ENCODE data around the gene ROR2. TPM values are rescaled to one million over a fixed set of nuclear protein-coding genes. Genes with fewer than 3 reads are reported as not detected.

ROR2 gene
- total RNA-seq, 2 donors from 2014 or later: 0.11 TPM; not detected in 1

- H3K27ac Mint-ChIP-seq: no peak overlapping the region
These were observed 183.5 kb downstream of the ROR2 start for GRCh38 chr9:91766315-91767069.

DNA sequence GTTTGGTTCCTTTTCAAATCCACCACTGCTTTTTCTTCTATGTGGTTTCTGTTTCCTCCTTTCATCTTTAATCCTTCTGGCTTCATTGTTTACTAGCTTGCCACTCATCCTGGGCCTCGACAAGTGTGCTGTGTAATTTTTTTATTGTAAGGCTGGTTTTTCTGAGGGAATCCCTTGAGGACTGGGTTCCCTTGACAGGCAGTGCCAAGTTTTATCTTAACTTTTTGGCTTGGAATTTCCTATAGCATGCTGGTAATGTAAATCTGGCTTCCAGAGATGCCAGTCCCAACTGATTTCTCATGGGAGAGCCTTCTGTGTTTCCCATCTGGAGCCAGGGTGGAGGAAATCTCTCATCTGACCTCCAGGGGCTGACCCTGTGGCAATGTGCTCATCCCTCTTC is 184.7 kb downstream of the ROR2 start:
- H3K4me3 Mint-ChIP-seq: no peak overlapping the region
- no peak overlapping the region for H3K27ac Mint-ChIP-seq
- H3K9me3 Mint-ChIP-seq: no peaks in the 10 kb centered on the region
- DNase-seq (ENCODE audit: low spot score) (no peak), ATAC-seq (no peak)
- peaks cover 32 to 43% of the 10 kb centered on the region in 2 donors for H3K27me3 Mint-ChIP-seq
- H3K36me3 Mint-ChIP-seq: peaks cover 4% of the 10 kb centered on the region
- H3K4me1 Mint-ChIP-seq (ENCODE audit: low read depth in 2 of 2): no peaks in the 10 kb centered on the region

More at GRCh38 chr9:91766315-91767069, 183.5 kb downstream of the ROR2 start:
- H3K9me3 Mint-ChIP-seq: no peaks in the 10 kb centered on the region
- H3K27me3 Mint-ChIP-seq: peaks cover 32 to 43% of the 10 kb centered on the region in 2 donors
- H3K36me3 Mint-ChIP-seq: peaks cover 4% of the 10 kb centered on the region
- H3K4me1 Mint-ChIP-seq (ENCODE audit: low read depth in 2 of 2): no peaks in the 10 kb centered on the region
- ATAC-seq: no peak
- no peak overlapping the region for H3K4me3 Mint-ChIP-seq
- no peak for DNase-seq (ENCODE audit: low spot score)

DNA sequence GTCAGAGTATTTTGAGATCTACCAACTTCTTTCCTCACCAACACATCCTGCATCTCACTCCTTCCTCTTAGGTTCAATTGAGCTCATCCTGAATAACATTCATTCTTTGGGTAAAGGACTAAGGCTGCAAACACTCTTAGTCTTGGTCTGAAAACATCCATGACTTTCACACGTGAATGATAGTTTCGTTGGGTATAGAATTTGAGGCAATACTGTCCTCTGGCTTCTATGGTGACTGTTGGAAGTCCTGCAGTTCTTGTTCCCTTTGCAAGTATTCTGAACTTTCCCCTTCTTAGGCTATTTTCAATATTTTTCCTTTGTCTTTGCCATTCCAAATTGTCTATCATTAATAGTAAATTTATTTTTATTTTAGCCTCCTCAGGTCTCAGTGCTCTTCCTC is 185.4 kb downstream of the ROR2 start:
- H3K4me3 Mint-ChIP-seq: no peak overlapping the region
- H3K4me1 Mint-ChIP-seq (ENCODE audit: low read depth in 2 of 2): no peaks in the 10 kb centered on the region
- no peak overlapping the region for H3K27ac Mint-ChIP-seq
- H3K36me3 Mint-ChIP-seq: peaks cover 4% of the 10 kb centered on the region
- ATAC-seq (no peak), DNase-seq (ENCODE audit: low spot score) (no peak)
- peaks cover 30 to 43% of the 10 kb centered on the region in 2 donors for H3K27me3 Mint-ChIP-seq
- H3K9me3 Mint-ChIP-seq: no peaks in the 10 kb centered on the region

- Mint-ChIP-seq H3K4me1 (ENCODE audit: low read depth in 2 of 2) (no peaks in the 10 kb centered on the region), H3K27me3 (peaks cover 24 to 36% of the 10 kb centered on the region in 2 donors), H3K27ac (no peak overlapping the region), H3K4me3 (no peak overlapping the region), H3K36me3 (peaks cover 4% of the 10 kb centered on the region), H3K9me3 (no peaks in the 10 kb centered on the region)
- ATAC-seq: no peak
- DNase-seq (ENCODE audit: low spot score): no peak
These were observed 188.7 kb downstream of the ROR2 start for GRCh38 chr9:91761362-91761761.

DNA sequence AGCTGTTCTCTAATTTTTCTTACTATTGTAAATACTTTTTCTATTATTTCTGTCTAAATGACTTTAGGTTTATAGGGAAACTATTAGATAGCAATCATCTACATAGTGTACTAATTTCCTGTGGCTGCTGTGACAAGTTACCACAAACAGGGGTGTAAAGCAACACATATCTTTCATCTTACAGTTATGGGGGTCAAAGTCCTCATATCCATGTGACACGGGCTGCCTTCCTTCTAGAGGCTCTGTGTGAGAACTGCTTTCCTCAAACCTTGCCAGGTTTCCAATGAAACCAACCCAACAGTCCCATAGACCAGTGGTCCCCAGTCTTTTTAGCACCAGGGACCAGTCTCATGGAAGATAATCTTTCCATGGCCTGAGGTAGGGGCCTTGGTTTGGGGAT is 189.1 kb downstream of the ROR2 start:
- Mint-ChIP-seq H3K27me3 (peaks cover 19 to 32% of the 10 kb centered on the region in 2 donors), H3K27ac (no peak overlapping the region), H3K4me1 (ENCODE audit: low read depth in 2 of 2) (no peaks in the 10 kb centered on the region), H3K36me3 (peaks cover 4% of the 10 kb centered on the region), H3K9me3 (no peaks in the 10 kb centered on the region), H3K4me3 (no peak overlapping the region)
- no peak for DNase-seq (ENCODE audit: low spot score)
- ATAC-seq: no peak

- DNase-seq (ENCODE audit: low spot score) (no peak), ATAC-seq (peak in 1 of 2 donors; percentile 64)
- H3K27ac Mint-ChIP-seq: no peak overlapping the region
- no peak overlapping the region for H3K4me3 Mint-ChIP-seq
- H3K27me3 Mint-ChIP-seq: peaks cover 11 to 14% of the 10 kb centered on the region in 2 donors
- H3K4me1 Mint-ChIP-seq (ENCODE audit: low read depth in 2 of 2): no peaks in the 10 kb centered on the region
- no peaks in the 10 kb centered on the region for H3K36me3 Mint-ChIP-seq
- no peaks in the 10 kb centered on the region for H3K9me3 Mint-ChIP-seq
These were observed 191.5 kb downstream of the ROR2 start for GRCh38 chr9:91758491-91758981.

DNA sequence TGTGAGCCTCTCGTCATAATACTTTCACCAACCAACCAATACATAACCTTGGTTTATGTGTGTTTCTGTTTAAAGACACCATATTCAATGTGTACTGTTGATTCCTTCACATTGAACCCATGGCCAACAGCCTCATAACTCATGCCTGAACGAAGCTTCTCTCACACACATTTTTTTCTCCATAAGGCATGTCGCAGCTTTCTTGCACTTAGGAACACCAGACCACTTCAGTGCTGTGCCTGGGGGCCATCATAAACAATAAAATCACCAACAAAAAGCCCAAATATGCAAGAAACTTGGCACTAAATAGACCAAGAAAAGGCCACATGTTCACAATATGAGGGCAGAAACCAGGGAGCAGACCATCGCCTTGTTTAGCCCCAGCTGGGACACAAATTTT is 192.2 kb downstream of the ROR2 start:
- ATAC-seq (no peak), DNase-seq (ENCODE audit: low spot score) (no peak)
- Mint-ChIP-seq H3K4me1 (ENCODE audit: low read depth in 2 of 2) (no peaks in the 10 kb centered on the region), H3K9me3 (no peaks in the 10 kb centered on the region), H3K27me3 (peaks cover 11 to 14% of the 10 kb centered on the region in 2 donors), H3K4me3 (no peak overlapping the region), H3K27ac (no peak overlapping the region), H3K36me3 (no peaks in the 10 kb centered on the region)

- no peaks in the 10 kb centered on the region for H3K4me1 Mint-ChIP-seq (ENCODE audit: low read depth in 2 of 2)
- no peak overlapping the region for H3K27ac Mint-ChIP-seq
- H3K27me3 Mint-ChIP-seq: peaks cover 8 to 22% of the 10 kb centered on the region in 2 donors
- ATAC-seq (no peak), DNase-seq (ENCODE audit: low spot score) (no peak)
- no peaks in the 10 kb centered on the region for H3K36me3 Mint-ChIP-seq
- no peaks in the 10 kb centered on the region for H3K9me3 Mint-ChIP-seq
- no peak overlapping the region for H3K4me3 Mint-ChIP-seq
These were observed 193.6 kb downstream of the ROR2 start for GRCh38 chr9:91756510-91756780.

GRCh38 chr9:91755761-91756509 is 194.1 kb downstream of the ROR2 start:
- ATAC-seq (no peak), DNase-seq (ENCODE audit: low spot score) (no peak)
- Mint-ChIP-seq H3K36me3 (no peaks in the 10 kb centered on the region), H3K4me3 (no peak overlapping the region), H3K4me1 (ENCODE audit: low read depth in 2 of 2) (no peaks in the 10 kb centered on the region), H3K9me3 (no peaks in the 10 kb centered on the region), H3K27ac (no peak overlapping the region), H3K27me3 (peaks cover 8 to 22% of the 10 kb centered on the region in 2 donors)

- no peaks in the 10 kb centered on the region for H3K4me1 Mint-ChIP-seq (ENCODE audit: low read depth in 2 of 2)
- DNase-seq (ENCODE audit: low spot score): no peak
- ATAC-seq: no peak
- peaks cover 14 to 29% of the 10 kb centered on the region in 2 donors for H3K27me3 Mint-ChIP-seq
- no peak overlapping the region for H3K27ac Mint-ChIP-seq
- H3K36me3 Mint-ChIP-seq: no peaks in the 10 kb centered on the region
- no peak overlapping the region for H3K4me3 Mint-ChIP-seq
- H3K9me3 Mint-ChIP-seq: no peaks in the 10 kb centered on the region
These were observed 196.3 kb downstream of the ROR2 start for GRCh38 chr9:91753711-91754110.

DNA sequence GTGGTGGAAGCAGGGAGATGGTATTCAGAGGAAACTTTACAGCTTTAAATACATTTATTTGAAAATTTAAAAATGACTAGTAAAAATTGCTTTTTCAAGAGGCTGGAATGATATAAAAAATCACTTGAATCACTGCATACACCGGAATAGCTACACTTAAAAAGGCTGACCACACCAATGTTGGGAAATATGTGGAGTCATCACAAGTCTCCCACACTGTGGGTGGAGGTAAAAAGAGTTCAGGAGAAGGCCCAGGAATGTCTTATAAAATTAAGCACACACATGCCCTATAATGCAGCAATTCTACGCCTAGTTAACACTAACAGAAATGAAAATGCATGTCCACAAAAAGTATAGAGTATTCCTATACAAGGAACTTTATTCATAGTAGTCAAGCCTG is 198.1 kb downstream of the ROR2 start:
- Mint-ChIP-seq H3K27ac (no peak overlapping the region), H3K9me3 (no peaks in the 10 kb centered on the region), H3K4me1 (ENCODE audit: low read depth in 2 of 2) (no peaks in the 10 kb centered on the region), H3K4me3 (no peak overlapping the region), H3K36me3 (no peaks in the 10 kb centered on the region), H3K27me3 (peaks cover 16 to 32% of the 10 kb centered on the region in 2 donors)
- ATAC-seq (no peak), DNase-seq (ENCODE audit: low spot score) (no peak)

GRCh38 chr9:91750343-91750742 is 199.7 kb downstream of the ROR2 start:
- H3K4me1 Mint-ChIP-seq (ENCODE audit: low read depth in 2 of 2): no peaks in the 10 kb centered on the region
- DNase-seq (ENCODE audit: low spot score) (no peak), ATAC-seq (no peak)
- no peak overlapping the region for H3K4me3 Mint-ChIP-seq
- H3K27me3 Mint-ChIP-seq: peaks cover 14 to 32% of the 10 kb centered on the region in 2 donors
- H3K9me3 Mint-ChIP-seq: no peaks in the 10 kb centered on the region
- H3K36me3 Mint-ChIP-seq: no peaks in the 10 kb centered on the region
- no peak overlapping the region for H3K27ac Mint-ChIP-seq

GRCh38 chr9:91746904-91747303 is 203.1 kb downstream of the ROR2 start:
- H3K27ac Mint-ChIP-seq: no peak overlapping the region
- no peaks in the 10 kb centered on the region for H3K4me1 Mint-ChIP-seq (ENCODE audit: low read depth in 2 of 2)
- H3K4me3 Mint-ChIP-seq: no peak overlapping the region
- no peaks in the 10 kb centered on the region for H3K36me3 Mint-ChIP-seq
- DNase-seq (ENCODE audit: low spot score): no peak
- no peak for ATAC-seq
- H3K9me3 Mint-ChIP-seq: no peaks in the 10 kb centered on the region
- peaks cover 15 to 24% of the 10 kb centered on the region in 2 donors for H3K27me3 Mint-ChIP-seq

- Mint-ChIP-seq H3K4me1 (ENCODE audit: low read depth in 2 of 2) (no peaks in the 10 kb centered on the region), H3K9me3 (no peaks in the 10 kb centered on the region), H3K27me3 (peaks cover 16 to 24% of the 10 kb centered on the region in 2 donors), H3K27ac (no peak overlapping the region), H3K4me3 (no peak overlapping the region), H3K36me3 (no peaks in the 10 kb centered on the region)
- DNase-seq (ENCODE audit: low spot score) (no peak), ATAC-seq (no peak)
These were observed 203.7 kb downstream of the ROR2 start for GRCh38 chr9:91746357-91746756.

Data from natural killer cell treated with Interleukin-12 subunit alpha and Interleukin-12 subunit beta and Interleukin-15 and Interleukin-18, amount 100 ng/mL, for 72 hours (primary cell).